HepG2 (cell line): Measurements from ENCODE around the gene GNPNAT1. TPM values are rescaled to one million over a fixed set of nuclear protein-coding genes. Genes with fewer than 3 reads are reported as not detected.

Source experiments
- ARID2 ChIP-seq: sonication (generic); formaldehyde crosslinking; IDR thresholded peaks from 2 replicates; pipeline ENCODE4 v1.8.1; 2022; ENCODE audit warnings: mild to moderate bottlenecking, missing genetic modification reagents, borderline replicate concordance
- CHD4 ChIP-seq: fragments of 200-600 bp; sonication (generic); IDR thresholded peaks from 2 replicates; pipeline ENCODE4 v1.7.0; 2017; ENCODE audit warnings: mild to moderate bottlenecking, low read length, borderline replicate concordance
- HMGA1 ChIP-seq: sonication (generic); formaldehyde crosslinking; conservative IDR thresholded peaks from 2 replicates; pipeline ENCODE4 v1.4.0; 2020; ENCODE audit warnings: missing genetic modification reagents
- MED1 ChIP-seq: sonication (generic); formaldehyde crosslinking; IDR thresholded peaks from 2 replicates; pipeline ENCODE4 v1.4.0; 2020; ENCODE audit warnings: missing genetic modification reagents
- NBN ChIP-seq: fragments of 450-650 bp; conservative IDR thresholded peaks from 2 replicates; pipeline ENCODE4 v1.6.1; 2017
- PLSCR1 ChIP-seq: sonication (generic); formaldehyde crosslinking; IDR thresholded peaks from 2 replicates; pipeline ENCODE4 v1.5.0; 2020; ENCODE audit warnings: missing genetic modification reagents, mild to moderate bottlenecking, borderline replicate concordance
- YEATS2 ChIP-seq: sonication (generic); formaldehyde crosslinking; IDR thresholded peaks from 2 replicates; pipeline ENCODE4 v1.4.0; 2020; ENCODE audit warnings: missing genetic modification reagents, borderline replicate concordance
- ZNF101 ChIP-seq: sonication (generic); formaldehyde crosslinking; IDR thresholded peaks from 2 replicates; pipeline ENCODE4 v1.4.0; 2020; ENCODE audit warnings: mild to moderate bottlenecking, low read depth, missing genetic modification reagents, borderline replicate concordance
- ZNF34 ChIP-seq: sonication (generic); formaldehyde crosslinking; IDR thresholded peaks from 2 replicates; pipeline ENCODE4 v1.4.0; 2020; ENCODE audit warnings: mild to moderate bottlenecking, missing genetic modification reagents, borderline replicate concordance
- ZNF343 ChIP-seq: sonication (generic); formaldehyde crosslinking; IDR thresholded peaks from 2 replicates; pipeline ENCODE4 v1.4.0; 2020; ENCODE audit warnings: mild to moderate bottlenecking, missing genetic modification reagents
- polyA plus RNA-seq, 8 experiments: library from polyadenylated mRNA; depleted of rRNA in 3 of 8; stranded (reverse) in 7 of 8; unstranded in 1 of 8; fragments of >200 nt; fragmentation: Illumina TruSeq in 4 of 8; extraction: Trizol in 4 of 8; gene quantifications; 2 replicates each; pipeline versions ENCODE4 v1.2.1 to v1.2.3, GENCODE V29; 2011 to 2016; ENCODE audit warnings: low read depth in 4 of 8, missing spikeins in 1 of 8, mixed read lengths in 1 of 8; ENCODE audit not compliant: insufficient read depth in 1 of 8
- total RNA-seq, 5 experiments: library from RNA; depleted of rRNA; stranded (reverse); fragments of >200 nt; fragmentation: Illumina TruSeq; extraction: Trizol; gene quantifications; 2 replicates each; pipeline ENCODE4 v1.2.3, GENCODE V29; 2016; ENCODE audit warnings: low read depth in 1 of 5
- TF ChIP-seq, protein P1 (sequence below): IDR thresholded peaks from 2 replicates; pipeline ENCODE4 v1.6.1; 2016; ENCODE audit warnings: missing compliant biosample characterization, missing genetic modification reagents, borderline replicate concordance
- TF ChIP-seq, protein P2 (sequence below): sonication (generic); formaldehyde crosslinking; IDR thresholded peaks from 2 replicates; pipeline ENCODE4 v1.8.0; 2022; ENCODE audit warnings: mild to moderate bottlenecking, missing genetic modification reagents, moderate library complexity
- TF ChIP-seq, protein P3 (sequence below): sonication (generic); formaldehyde crosslinking; IDR thresholded peaks from 2 replicates; pipeline ENCODE4 v1.4.0; 2020; ENCODE audit warnings: missing genetic modification reagents, borderline replicate concordance
- TF ChIP-seq, protein P4 (sequence below): sonication (generic); formaldehyde crosslinking; IDR thresholded peaks from 2 replicates; pipeline ENCODE4 v1.4.0; 2020; ENCODE audit warnings: low read depth, missing genetic modification reagents

The GNPNAT1 gene
- total and polyA plus RNA-seq, 2 of the 13 experiments (the other 11 are each of a cell fraction or from before 2014, with no cell fraction given) = 38.3 to 54.9 TPM

DNA sequence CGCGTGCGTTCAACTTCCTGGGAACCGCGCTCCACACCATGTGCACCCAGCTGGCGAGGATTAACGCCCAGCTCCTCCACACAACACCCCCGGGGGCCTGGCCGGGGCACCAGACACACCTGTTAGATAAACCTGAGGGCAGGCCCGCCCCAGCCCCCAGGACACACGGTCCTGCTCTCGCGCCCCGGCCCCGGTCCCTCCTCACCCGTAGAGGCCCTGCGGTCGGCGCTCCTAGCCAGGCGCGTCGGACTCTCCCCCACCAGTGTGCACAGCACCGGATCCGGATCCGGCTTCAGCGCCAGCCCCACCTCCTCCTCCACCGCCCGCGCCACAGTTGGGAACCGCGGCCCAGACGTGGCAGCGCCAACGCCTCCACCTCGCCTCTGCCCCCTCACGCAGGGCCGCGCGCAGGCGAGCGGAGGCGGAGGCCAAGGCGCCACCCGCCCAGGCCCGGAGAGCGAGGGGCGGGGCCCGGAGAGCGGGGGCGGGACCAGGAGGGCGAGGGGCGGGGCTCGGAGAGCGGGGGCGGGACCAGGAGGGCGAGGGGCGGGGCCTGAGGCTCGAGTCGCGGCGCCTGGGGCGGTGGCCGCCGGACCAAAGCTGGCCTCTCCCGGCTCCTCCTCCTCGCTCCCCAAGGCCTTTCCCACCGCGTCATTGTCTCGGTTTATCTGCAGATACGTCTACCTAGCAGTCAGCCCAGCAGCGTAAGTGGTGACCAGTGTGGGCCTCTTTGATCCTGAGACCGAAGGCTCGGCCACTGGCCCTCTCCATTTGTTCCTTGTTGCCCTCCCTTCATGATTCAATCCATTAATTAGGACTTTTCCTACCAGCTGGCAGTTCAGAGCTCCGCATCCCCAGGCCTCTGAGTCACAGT is at the start of gene GNPNAT1 (continued):
- TF ChIP-seq, protein P1, sequence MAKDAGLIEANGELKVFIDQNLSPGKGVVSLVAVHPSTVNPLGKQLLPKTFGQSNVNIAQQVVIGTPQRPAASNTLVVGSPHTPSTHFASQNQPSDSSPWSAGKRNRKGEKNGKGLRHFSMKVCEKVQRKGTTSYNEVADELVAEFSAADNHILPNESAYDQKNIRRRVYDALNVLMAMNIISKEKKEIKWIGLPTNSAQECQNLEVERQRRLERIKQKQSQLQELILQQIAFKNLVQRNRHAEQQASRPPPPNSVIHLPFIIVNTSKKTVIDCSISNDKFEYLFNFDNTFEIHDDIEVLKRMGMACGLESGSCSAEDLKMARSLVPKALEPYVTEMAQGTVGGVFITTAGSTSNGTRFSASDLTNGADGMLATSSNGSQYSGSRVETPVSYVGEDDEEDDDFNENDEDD (CRISPR knock-in tag) = peak; percentile 92
- no peak for TF ChIP-seq CHD4
- TF ChIP-seq, protein P2, sequence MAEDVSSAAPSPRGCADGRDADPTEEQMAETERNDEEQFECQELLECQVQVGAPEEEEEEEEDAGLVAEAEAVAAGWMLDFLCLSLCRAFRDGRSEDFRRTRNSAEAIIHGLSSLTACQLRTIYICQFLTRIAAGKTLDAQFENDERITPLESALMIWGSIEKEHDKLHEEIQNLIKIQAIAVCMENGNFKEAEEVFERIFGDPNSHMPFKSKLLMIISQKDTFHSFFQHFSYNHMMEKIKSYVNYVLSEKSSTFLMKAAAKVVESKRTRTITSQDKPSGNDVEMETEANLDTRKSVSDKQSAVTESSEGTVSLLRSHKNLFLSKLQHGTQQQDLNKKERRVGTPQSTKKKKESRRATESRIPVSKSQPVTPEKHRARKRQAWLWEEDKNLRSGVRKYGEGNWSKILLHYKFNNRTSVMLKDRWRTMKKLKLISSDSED (CRISPR knock-in tag) = no peak; the same call in 1 of the 2 replicates
- TF ChIP-seq ZNF343 (CRISPR knock-in tag) = 0 out of 2 replicates have a peak, but pooled peaks have one; percentile 33
- TF ChIP-seq ZNF101 (CRISPR knock-in tag) = 0 out of 2 replicates have a peak, but pooled peaks have one; percentile 47
- no peak for TF ChIP-seq PLSCR1
- TF ChIP-seq, protein P3, sequence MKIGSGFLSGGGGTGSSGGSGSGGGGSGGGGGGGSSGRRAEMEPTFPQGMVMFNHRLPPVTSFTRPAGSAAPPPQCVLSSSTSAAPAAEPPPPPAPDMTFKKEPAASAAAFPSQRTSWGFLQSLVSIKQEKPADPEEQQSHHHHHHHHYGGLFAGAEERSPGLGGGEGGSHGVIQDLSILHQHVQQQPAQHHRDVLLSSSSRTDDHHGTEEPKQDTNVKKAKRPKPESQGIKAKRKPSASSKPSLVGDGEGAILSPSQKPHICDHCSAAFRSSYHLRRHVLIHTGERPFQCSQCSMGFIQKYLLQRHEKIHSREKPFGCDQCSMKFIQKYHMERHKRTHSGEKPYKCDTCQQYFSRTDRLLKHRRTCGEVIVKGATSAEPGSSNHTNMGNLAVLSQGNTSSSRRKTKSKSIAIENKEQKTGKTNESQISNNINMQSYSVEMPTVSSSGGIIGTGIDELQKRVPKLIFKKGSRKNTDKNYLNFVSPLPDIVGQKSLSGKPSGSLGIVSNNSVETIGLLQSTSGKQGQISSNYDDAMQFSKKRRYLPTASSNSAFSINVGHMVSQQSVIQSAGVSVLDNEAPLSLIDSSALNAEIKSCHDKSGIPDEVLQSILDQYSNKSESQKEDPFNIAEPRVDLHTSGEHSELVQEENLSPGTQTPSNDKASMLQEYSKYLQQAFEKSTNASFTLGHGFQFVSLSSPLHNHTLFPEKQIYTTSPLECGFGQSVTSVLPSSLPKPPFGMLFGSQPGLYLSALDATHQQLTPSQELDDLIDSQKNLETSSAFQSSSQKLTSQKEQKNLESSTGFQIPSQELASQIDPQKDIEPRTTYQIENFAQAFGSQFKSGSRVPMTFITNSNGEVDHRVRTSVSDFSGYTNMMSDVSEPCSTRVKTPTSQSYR (CRISPR knock-in tag) = peak; percentile 42; the same call in 1 of the 2 replicates
- TF ChIP-seq ARID2 = peak; percentile 86; the same call in 1 of the 2 replicates
- TF ChIP-seq YEATS2 = no peak; the same call in 1 of the 2 replicates
- TF ChIP-seq, protein P4, sequence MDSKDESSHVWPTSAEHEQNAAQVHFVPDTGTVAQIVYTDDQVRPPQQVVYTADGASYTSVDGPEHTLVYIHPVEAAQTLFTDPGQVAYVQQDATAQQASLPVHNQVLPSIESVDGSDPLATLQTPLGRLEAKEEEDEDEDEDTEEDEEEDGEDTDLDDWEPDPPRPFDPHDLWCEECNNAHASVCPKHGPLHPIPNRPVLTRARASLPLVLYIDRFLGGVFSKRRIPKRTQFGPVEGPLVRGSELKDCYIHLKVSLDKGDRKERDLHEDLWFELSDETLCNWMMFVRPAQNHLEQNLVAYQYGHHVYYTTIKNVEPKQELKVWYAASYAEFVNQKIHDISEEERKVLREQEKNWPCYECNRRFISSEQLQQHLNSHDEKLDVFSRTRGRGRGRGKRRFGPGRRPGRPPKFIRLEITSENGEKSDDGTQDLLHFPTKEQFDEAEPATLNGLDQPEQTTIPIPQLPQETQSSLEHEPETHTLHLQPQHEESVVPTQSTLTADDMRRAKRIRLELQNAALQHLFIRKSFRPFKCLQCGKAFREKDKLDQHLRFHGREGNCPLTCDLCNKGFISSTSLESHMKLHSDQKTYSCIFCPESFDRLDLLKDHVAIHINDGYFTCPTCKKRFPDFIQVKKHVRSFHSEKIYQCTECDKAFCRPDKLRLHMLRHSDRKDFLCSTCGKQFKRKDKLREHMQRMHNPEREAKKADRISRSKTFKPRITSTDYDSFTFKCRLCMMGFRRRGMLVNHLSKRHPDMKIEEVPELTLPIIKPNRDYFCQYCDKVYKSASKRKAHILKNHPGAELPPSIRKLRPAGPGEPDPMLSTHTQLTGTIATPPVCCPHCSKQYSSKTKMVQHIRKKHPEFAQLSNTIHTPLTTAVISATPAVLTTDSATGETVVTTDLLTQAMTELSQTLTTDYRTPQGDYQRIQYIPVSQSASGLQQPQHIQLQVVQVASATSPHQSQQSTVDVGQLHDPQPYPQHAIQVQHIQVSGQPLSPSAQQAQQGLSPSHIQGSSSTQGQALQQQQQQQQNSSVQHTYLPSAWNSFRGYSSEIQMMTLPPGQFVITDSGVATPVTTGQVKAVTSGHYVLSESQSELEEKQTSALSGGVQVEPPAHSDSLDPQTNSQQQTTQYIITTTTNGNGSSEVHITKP (CRISPR knock-in tag) = no peak
- no peak for TF ChIP-seq NBN
- peak; percentile 61; the same call in 1 of the 2 replicates for TF ChIP-seq MED1 (CRISPR knock-in tag)
- TF ChIP-seq ZNF34 (CRISPR knock-in tag) = peak; percentile 10; the same call in 1 of the 2 replicates
- no peak for TF ChIP-seq HMGA1
